Gastrocnemius medialis (tissue), 4 donors: ENCODE results near the gene HAPSTR1. TPM values are rescaled to one million over a fixed set of nuclear protein-coding genes. Genes with fewer than 3 reads are reported as not detected.

Source experiments
- ATAC-seq, 2 donors: fragments of 150-250 bp; one replicate each; pipeline ENCODE4 v1.9.1; 2016
- DNase-seq, 2 donors: peaks; one replicate each; pipeline ENCODE4 v3.0.0-alpha.2; 2019
- H3K27ac ChIP-seq, 4 donors: fragments of 200-600 bp; sonication (generic); 1 replicate in 1 of 4; 2 replicates in 3 of 4; pipeline ENCODE4 v1.5.1; 2016 to 2018; ENCODE audit warnings: mild to moderate bottlenecking in 2 of 4, moderate library complexity in 1 of 4
- H3K27me3 ChIP-seq, 3 donors: fragments of 200-600 bp; sonication (generic) in 2 of 3; 1 replicate in 1 of 3; 2 replicates in 2 of 3; pipeline versions ENCODE4 v1.5.1 to v1.6.0; 2016 to 2019; ENCODE audit warnings: mild to moderate bottlenecking in 1 of 3, moderate library complexity in 1 of 3
- H3K36me3 ChIP-seq, 2 donors: fragments of 200-600 bp; sonication (generic) in 1 of 2; one replicate each; pipeline ENCODE4 v1.5.1; 2017 to 2018
- H3K4me1 ChIP-seq, 2 donors: fragments of 200-600 bp; sonication (generic) in 1 of 2; one replicate each; pipeline ENCODE4 v1.5.1; 2016 to 2017; ENCODE audit warnings: mild to moderate bottlenecking in 2 of 2
- H3K4me3 ChIP-seq, 4 donors: fragments of 200-600 bp; sonication (generic) in 3 of 4; 1 replicate in 1 of 4; 2 replicates in 3 of 4; pipeline ENCODE4 v1.5.1; 2016 to 2019; ENCODE audit warnings: mild to moderate bottlenecking in 2 of 4
- H3K9me3 ChIP-seq, 3 donors: fragments of 200-600 bp; sonication (generic) in 2 of 3; 1 replicate in 1 of 3; 2 replicates in 2 of 3; pipeline ENCODE4 v1.5.1; 2016 to 2019
- POLR2A ChIP-seq, 2 donors: fragments of 450-650 bp; IDR thresholded peaks; one replicate each; pipeline ENCODE4 v1.6.1; 2017; ENCODE audit warnings: antibody characterized with exemption in 2 of 2, mild to moderate bottlenecking in 2 of 2, moderate library complexity in 2 of 2
- in situ Hi-C, 4 donors: fragments of 200-750 bp; cut with MboI; loops; one replicate each; pipeline versions ENCODE4 v1.15.0 to v1.8.0; 2017; ENCODE audit warnings: low sequenced_read_pairs in 4 of 4
- intact Hi-C: fragments of 100-400 bp; cut with DNase I; formaldehyde crosslinking; loops from one replicate; pipeline ENCODE4 v1.15.1; 2023; ENCODE audit warnings: low total_unique reads
- total RNA-seq, 4 donors: library from RNA; depleted of rRNA; stranded (reverse); fragments of >200 nt; gene quantifications; one replicate each; pipeline versions ENCODE4 v1.1.0 to v1.2.3, GENCODE V29; 2016
- TF ChIP-seq, protein P1 (sequence below), 5 experiments: fragments of 450-650 bp in 3 of 5; fragments of 200-600 bp in 2 of 5; sonication (generic) in 2 of 5; IDR thresholded peaks in 4 of 5; conservative IDR thresholded peaks in 1 of 5; 1 replicate in 4 of 5; 2 replicates in 1 of 5; pipeline ENCODE4 v1.5.1; 2016 to 2019; ENCODE audit warnings: antibody characterized with exemption in 5 of 5, mild to moderate bottlenecking in 3 of 5, moderate library complexity in 3 of 5

Gene HAPSTR1
- total RNA-seq, 4 donors from 2014 or later = 55.0 to 65.0 (median 60.9) TPM

DNA sequence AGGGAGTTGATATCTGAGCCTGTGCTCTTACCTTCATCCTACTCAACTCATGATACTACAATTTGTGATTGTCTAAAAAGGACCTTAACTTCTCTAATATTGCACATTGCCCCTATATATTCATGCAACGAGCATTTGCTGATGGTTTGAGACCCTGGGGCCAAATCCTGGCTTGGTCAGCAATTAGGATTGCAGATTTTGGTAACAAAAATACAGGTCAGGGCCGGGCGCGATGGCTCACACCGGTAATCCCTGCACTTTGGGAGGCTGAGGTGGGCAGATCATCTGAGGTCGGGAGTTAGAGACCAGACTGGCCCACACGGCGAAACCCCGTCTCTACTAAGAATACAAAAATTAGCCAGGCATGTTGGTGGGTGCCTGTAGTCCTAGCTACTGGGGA lies 35.4 kb upstream of the HAPSTR1 start:
- H3K4me1 ChIP-seq = peaks cover 17 to 39% of the 10 kb centered on the region in 2 donors
- no peaks in the 10 kb centered on the region for H3K9me3 ChIP-seq
- no peak for DNase-seq
- H3K4me3 ChIP-seq = no peak overlapping the region
- H3K27ac ChIP-seq = no peak overlapping the region
- H3K27me3 ChIP-seq = no peaks in the 10 kb centered on the region
- TF ChIP-seq, protein P1, sequence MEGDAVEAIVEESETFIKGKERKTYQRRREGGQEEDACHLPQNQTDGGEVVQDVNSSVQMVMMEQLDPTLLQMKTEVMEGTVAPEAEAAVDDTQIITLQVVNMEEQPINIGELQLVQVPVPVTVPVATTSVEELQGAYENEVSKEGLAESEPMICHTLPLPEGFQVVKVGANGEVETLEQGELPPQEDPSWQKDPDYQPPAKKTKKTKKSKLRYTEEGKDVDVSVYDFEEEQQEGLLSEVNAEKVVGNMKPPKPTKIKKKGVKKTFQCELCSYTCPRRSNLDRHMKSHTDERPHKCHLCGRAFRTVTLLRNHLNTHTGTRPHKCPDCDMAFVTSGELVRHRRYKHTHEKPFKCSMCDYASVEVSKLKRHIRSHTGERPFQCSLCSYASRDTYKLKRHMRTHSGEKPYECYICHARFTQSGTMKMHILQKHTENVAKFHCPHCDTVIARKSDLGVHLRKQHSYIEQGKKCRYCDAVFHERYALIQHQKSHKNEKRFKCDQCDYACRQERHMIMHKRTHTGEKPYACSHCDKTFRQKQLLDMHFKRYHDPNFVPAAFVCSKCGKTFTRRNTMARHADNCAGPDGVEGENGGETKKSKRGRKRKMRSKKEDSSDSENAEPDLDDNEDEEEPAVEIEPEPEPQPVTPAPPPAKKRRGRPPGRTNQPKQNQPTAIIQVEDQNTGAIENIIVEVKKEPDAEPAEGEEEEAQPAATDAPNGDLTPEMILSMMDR (IDR thresholded peaks at IDR 0.05 in 4 of 5, conservative IDR thresholded peaks at IDR 0.05 in 1 of 5) = no peak
- no peak for TF ChIP-seq POLR2A (IDR thresholded peaks at IDR 0.05)
- H3K36me3 ChIP-seq = no peaks in the 10 kb centered on the region
- in situ Hi-C loops = no loop called here
- intact Hi-C loops = no loop called here
- ATAC-seq = no peak

DNA sequence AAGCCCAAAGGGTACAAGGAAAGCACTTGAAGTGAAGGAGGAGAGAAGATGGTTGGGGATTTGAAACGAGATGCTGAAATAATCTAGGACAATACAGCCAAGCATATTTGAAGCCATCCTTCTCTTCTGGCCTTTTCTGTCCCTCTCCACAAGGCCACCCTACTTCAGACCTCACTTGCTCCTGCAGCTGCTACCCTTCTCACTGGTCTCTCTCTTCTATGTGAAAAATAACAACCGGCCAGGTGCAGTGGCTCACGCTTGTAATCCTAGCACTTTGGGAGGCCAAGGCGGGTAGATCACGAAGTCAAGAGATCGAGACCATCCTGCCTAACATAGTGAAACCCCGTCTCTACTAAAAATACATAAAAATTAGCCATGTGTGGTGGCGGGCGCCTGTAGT lies 33.2 kb upstream of the HAPSTR1 start:
- no peak for ATAC-seq
- TF ChIP-seq, protein P1 (IDR thresholded peaks at IDR 0.05 in 4 of 5, conservative IDR thresholded peaks at IDR 0.05 in 1 of 5) = no peak
- no peaks in the 10 kb centered on the region for H3K36me3 ChIP-seq
- intact Hi-C loops (no loop called here), in situ Hi-C loops (no loop called here)
- H3K9me3 ChIP-seq = no peaks in the 10 kb centered on the region
- no peak for DNase-seq
- peaks cover 30 to 35% of the 10 kb centered on the region in 2 donors for H3K4me1 ChIP-seq
- H3K27ac ChIP-seq = no peak overlapping the region
- no peaks in the 10 kb centered on the region for H3K27me3 ChIP-seq
- H3K4me3 ChIP-seq = no peak overlapping the region

DNA sequence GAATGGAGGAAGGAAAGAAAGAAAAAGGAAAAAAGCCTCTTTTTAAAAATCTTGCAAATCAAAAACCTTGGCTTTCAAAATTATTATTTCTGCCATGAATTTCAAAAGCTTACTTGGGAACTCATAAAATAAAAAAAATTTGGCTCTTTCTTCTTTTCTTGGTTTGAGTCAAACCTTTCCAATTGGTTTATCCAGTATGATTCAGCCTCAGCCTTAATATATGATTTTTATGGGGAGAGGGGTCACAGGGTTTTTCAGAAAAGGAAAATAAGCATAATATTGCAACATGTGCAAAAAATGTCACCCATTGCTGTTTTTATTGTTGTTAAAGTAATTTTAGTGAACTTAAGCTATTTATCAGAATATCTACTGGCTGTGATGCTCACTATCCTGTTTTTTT lies 31.2 kb upstream of the HAPSTR1 start:
- ATAC-seq (no peak), DNase-seq (no peak)
- Histone ChIP-seq H3K27ac (peak overlapping the region; percentile 68 to 82 (median 78)), H3K27me3 (no peaks in the 10 kb centered on the region), H3K4me1 (peaks cover 16 to 23% of the 10 kb centered on the region in 2 donors), H3K36me3 (no peaks in the 10 kb centered on the region), H3K9me3 (no peaks in the 10 kb centered on the region), H3K4me3 (no peak overlapping the region)
- intact Hi-C loops = loop anchor here (5.0 kb wide), 1 partner anchor 52 kb away; no protein-coding TSS in a partner anchor
- in situ Hi-C loops = no loop called here
- TF ChIP-seq, protein P1 (IDR thresholded peaks at IDR 0.05 in 4 of 5, conservative IDR thresholded peaks at IDR 0.05 in 1 of 5) = no peak
- no peak for TF ChIP-seq POLR2A (IDR thresholded peaks at IDR 0.05)

DNA sequence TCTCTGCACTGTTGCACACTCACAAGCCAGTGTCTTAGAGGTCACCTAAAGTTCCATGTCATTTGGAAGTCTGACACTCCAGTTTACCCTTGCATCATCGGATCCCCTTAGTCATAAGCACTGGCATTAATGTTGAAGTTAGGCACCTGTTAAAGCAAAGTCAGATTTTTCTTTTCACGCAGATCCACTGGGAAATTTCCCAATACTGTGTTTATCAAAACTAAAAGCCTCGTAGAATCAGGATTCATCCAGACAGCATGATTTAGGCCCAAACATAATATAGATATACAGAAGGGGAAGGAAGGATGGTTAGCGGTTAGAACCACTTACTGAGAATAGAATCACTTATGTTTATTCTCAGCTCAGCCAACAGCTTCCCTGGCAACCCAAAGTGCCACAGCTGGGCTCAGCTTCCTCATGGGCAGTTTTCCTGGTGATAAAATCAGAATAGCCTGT lies 30.1 kb upstream of the HAPSTR1 start:
- Histone ChIP-seq H3K4me3 (no peak overlapping the region), H3K36me3 (no peaks in the 10 kb centered on the region), H3K9me3 (no peaks in the 10 kb centered on the region), H3K27ac (peak overlapping the region; percentile 68 to 82 (median 78)), H3K27me3 (no peaks in the 10 kb centered on the region), H3K4me1 (peaks cover 16 to 23% of the 10 kb centered on the region in 2 donors)
- in situ Hi-C loops (no loop called here), intact Hi-C loops (loop anchor here (5.0 kb wide), 1 partner anchor 51 kb away; no protein-coding TSS in a partner anchor)
- DNase-seq (peak; percentile 62 to 81), ATAC-seq (peak; percentile 99)
- no peak for TF ChIP-seq POLR2A (IDR thresholded peaks at IDR 0.05)
- TF ChIP-seq, protein P1 (IDR thresholded peaks at IDR 0.05 in 4 of 5, conservative IDR thresholded peaks at IDR 0.05 in 1 of 5) = no peak

DNA sequence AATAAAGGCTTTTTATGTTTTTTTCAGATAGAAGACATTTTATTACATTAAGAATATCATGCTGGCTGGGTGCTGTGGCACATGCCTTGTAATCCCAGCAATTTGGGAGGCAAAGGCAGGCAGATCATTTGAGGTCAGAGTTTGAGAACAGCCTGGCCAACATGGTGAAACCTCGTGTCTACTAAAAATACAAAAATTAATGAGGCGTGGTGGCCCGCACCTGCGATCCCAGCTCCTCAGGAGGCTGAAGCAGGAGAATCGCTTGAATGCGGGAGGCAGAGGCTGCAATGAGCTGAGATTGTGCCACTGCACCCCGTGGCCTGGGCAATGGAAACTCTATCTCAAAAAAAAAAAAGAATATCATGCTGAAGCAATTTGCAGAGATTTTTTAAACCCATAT lies 29.1 kb upstream of the HAPSTR1 start:
- Histone ChIP-seq H3K27me3 (no peaks in the 10 kb centered on the region), H3K36me3 (no peaks in the 10 kb centered on the region), H3K9me3 (no peaks in the 10 kb centered on the region), H3K4me1 (peaks cover 16 to 23% of the 10 kb centered on the region in 2 donors), H3K4me3 (no peak overlapping the region), H3K27ac (peak overlapping the region; percentile 68 to 82 (median 78))
- no peak for ATAC-seq
- in situ Hi-C loops (no loop called here), intact Hi-C loops (loop anchor here (5.0 kb wide), 1 partner anchor 50 kb away; no protein-coding TSS in a partner anchor)
- TF ChIP-seq, protein P1 (IDR thresholded peaks at IDR 0.05 in 4 of 5, conservative IDR thresholded peaks at IDR 0.05 in 1 of 5) = no peak
- TF ChIP-seq POLR2A (IDR thresholded peaks at IDR 0.05) = no peak
- no peak for DNase-seq
